SK-N-DZ (cell line): ENCODE measurements around the gene MALSU1.
"Not testable (repeated sequence)": the region's sequence is repeated elsewhere in the genome, so short reads cannot be mapped to it uniquely, and the experiment has no call there.

Experiments used
- DNase-seq: peaks from one replicate; pipeline ENCODE4 v3.0.0-alpha.2; 2015; ENCODE audit warnings: low spot score

Gene MALSU1

GRCh38 chr7:23285657-23286646 lies 13.2 kb upstream of the MALSU1 start:
- DNase-seq, result peak; percentile 18

- no peak for DNase-seq
Measured at GRCh38 chr7:23287612-23288011, 11.5 kb upstream of the MALSU1 start.

DNA sequence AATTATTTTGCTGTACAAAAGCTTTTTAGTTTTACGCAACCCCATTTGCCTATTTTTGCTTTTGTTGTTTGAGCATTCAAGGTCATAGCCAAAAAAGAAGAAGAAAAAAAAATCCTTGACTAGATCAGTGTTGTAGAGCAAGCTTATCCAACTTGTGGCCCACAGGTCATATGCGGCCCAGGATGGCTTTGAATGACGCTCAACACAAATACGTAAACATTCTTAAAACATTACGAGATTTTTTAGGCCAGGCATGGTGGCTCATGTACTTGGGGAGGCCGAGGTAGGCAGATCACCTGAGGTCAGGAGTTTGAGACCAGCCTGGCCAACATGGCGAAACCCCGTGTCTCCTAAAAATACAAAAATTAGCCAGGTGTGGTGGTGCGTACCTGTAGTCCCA lies 8.1 kb upstream of the MALSU1 start:
- no peak for DNase-seq

- no peak for DNase-seq
Measured at GRCh38 chr7:23291957-23292560, 7.1 kb upstream of the MALSU1 start.

- DNase-seq, result no peak
Measured at GRCh38 chr7:23292623-23293022, 6.5 kb upstream of the MALSU1 start.

DNA sequence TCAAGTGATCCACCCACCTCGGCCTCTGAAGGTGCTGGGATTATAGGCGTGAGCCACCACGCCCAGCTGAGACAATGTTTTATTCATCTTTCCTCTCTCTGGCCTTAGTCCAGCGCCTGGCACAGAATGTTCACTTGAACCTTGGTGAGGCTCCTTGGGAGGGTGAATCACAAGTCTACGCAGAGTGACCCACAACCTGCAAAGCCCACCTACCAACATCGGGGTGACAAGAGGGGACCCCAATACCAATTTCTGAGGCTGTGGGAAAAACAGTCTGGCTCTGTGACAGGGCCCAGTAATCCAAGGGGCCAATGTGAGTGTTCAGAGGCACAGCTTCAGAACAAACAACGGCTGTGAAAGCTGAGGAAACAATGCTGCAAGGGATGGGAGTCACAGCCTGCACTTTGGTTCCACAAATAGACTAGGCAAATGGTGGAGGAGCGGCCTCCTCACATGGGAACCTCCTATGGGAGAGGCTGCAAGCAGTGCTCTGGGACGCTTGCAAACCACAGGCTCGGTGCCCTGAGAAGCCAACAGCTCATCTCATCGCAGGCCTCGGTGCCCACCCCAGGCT lies 5.6 kb upstream of the MALSU1 start:
- DNase-seq, result no peak

DNA sequence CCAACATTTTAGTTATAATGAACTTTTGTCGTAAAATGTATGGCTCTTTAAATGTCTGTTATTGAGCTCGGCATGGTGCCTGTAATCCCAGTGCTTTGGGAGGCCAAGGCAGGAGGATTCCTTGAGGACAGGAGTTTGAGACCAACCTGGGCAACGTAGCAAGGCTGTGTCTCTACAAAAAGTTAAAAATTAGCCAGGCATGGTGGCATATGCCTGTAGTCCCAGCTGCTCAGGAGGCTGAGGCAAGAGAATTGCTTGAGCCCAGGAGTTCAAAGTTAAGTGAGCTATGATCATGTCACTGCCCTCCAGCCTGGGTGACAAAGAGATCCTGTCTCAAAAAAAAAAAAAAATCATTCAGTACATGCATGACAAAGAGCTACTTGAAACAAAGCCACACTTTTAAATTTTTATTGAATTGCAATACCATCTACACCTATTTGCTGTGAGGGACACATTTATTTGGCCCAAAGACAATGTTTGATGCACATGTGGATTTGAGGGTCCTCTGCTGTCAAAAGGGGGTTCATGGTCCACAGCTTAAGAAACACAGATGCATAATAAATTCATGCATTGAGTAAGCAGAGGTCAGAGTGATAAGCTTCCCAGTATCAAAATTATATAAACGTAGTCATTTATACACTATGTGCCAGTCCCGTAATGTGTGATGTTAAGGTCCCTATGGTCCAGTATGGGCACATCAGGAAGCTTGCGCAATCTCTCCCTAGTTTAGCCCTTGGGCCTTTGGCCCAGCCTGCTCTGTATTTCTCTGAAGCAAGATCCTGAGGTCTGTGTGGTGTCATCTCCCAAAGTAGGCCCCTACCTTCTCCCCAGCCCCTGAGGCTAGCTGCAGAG lies 4.4 kb upstream of the MALSU1 start:
- DNase-seq, result no peak

DNA sequence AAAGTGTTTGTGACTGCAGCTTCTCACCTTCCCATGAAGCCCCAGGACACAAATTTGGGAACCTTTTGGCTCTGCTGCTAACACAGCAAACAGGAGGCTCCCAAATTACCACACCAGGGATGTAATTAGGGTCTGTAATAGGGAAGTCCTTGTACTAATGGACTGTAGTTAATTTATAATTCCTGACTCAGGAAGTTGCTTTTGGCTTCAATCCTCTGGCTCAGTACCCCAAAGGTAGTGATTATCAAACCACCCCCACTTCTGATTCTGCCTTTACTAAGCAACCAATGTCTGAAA lies 3.8 kb upstream of the MALSU1 start:
- no peak for DNase-seq

DNA sequence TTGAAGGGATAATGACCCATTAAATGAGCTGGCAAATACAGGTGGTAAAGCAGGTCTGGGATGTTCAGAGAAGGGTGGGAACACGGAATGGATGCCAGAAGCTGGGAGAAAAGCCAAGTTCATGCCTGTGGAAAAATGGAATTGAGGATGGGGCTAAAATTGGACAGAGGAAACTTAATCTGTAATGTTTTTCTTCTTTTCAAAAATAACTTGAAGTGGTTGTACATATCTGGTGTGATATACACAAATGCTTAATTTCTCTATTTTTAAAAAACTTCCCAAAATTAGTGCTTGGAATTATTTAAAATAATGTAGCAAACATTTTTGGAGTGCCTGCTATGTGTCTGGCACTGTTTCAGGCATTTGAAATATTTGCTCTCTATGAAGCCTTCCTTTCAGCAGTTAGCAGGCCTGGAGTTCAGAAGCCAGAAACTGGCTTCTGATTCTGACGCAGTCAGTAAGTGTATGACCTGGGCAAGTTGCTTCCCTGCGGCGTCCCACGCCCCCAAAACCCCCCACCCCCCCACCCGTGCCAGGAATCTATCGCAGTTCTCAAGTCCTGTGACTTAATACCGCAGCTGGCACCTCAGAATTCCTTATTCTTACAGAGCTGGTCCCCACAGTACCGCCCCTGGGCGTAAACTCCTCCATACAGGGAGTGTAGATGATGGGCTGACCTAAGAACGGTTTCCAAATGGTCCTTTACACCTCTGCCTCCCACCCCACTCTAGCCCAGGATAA lies 828 bp upstream of the MALSU1 start:
- DNase-seq, result no peak

GRCh38 chr7:23299770-23300300 lies 696 bp downstream of the MALSU1 start:
- no peak for DNase-seq

DNA sequence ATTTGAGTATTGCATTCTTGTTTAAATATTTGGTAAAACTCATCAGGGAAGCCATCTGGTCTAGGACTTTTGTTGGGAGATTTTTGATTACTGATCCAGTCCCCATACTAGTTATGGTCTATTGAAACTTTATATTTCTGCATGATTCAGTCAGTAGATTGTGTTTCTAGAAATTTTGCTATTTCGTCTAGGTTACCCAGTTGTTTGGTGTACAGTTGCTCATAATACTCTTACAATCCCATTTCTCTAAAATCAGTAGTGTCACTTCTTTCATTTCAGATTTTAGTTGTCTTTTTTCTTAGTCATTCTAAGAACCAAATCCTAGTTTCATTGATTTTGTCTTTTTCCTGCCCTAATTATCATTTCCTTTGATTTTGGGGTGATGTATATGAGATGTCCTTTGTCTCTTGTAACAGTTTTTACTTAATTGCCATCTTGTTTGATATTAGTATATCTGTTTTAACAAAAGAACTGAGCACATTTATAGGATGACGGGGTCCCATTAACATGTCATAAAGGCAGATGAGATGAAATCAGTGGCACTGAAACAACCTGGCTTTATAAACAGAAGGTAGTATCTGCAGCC lies 7.9 kb downstream of the MALSU1 start:
- no peak for DNase-seq

DNA sequence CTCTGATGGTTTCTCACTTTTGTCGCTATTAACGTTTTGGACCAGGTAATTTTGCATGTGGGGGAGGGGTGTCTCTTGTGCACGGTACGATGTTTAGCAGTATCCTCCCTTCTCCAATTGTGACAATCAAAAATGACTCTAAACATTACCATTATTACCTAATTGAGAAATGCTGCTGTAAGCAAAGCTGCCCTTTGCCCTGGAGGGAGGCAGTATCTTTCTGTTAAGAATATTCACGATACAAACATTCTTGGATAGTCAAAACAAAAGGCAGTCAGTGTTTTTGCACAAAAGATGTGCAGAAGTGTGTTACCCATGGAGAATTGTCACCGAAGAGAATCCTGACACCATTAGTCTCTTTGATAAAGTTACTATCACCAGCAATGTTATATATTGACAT lies 9.6 kb downstream of the MALSU1 start:
- no peak for DNase-seq

DNA sequence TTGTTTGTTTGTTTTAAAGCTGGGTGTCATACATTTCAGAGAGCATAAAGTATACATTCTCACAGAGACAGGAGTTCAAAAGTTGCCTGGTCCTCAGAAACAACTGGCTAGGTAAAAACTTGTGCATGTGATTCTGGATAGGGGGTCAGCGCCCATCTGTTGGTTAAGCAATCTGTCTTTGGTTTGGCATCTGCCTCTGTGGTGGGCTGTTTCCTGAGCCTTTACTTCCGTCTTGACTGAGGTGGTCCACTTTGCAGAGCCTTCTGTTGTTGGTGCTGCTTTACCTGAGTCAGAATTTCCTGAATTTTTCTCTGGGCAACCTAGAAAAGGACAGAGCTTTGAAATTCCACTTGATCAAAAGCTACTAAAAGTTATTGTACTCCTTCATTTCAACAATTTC lies 13.0 kb downstream of the MALSU1 start:
- DNase-seq, result not testable (repeated sequence)

GRCh38 chr7:23315366-23315765 lies 16.2 kb downstream of the MALSU1 start:
- no peak for DNase-seq

DNA sequence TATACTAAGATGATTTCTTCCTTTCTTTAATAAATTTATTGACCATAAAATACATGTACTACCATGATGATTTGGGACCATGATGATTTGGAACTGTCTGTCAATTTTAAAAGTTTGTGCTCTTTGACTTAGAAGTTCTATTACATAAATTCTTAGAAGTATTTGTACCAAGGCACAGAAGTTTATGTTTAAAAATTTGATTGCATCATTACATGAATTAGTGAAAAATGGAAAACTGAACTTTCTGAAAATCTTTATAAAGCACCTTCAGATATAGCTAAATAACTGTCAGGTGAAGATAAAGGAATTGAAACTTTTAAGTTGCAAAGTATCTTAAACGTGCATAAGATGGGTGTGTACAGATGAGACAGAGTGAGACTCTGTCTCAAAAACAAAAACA lies 32.0 kb downstream of the MALSU1 start:
- no peak for DNase-seq

DNA sequence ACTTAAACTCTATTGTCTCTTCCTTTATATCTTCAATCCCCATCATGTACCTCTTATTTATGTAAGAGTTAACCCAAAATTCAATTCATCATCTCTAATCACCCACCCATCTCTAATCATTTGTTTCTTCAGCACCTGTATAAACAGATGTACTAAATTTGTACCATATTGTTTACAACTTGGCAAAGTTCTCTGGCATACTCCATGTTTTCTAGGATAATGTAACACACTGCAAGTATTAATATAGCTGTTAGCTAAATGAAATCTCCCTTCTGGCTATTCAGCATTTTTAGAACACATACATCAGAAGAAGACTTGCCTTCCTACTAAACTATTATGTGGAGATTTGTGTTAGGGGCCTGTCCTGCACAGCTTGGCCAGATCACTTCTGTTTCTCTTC lies 33.1 kb downstream of the MALSU1 start:
- no peak for DNase-seq

GRCh38 chr7:23332910-23333612 lies 33.9 kb downstream of the MALSU1 start:
- no peak for DNase-seq

DNA sequence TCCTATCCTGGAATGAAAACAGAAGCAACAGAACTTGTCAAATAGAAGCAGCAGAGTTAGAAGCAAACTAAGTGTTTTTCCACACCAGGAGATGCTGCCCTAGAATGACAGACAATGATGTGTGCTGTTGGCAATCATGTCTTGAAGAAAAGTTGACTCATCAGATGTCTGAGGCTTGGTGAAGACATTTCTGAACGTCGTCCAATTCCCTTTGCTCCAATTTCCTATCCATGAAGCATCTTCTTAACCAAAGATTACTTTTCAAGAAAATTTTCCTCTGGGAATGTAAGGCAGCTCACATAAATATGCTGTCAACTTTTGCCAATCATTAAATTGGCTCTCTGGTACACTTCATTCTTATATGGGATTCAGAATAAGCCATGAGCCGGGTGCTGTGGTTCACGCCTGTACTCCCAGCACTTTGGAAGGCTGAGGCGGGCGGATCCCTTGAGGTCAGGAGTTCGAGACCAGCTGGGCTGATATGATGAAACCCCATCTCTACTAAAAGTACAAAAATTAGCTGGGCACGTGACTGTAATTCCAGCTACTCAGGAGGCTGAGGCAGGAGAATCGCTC lies 34.6 kb downstream of the MALSU1 start:
- DNase-seq, result no peak

DNA sequence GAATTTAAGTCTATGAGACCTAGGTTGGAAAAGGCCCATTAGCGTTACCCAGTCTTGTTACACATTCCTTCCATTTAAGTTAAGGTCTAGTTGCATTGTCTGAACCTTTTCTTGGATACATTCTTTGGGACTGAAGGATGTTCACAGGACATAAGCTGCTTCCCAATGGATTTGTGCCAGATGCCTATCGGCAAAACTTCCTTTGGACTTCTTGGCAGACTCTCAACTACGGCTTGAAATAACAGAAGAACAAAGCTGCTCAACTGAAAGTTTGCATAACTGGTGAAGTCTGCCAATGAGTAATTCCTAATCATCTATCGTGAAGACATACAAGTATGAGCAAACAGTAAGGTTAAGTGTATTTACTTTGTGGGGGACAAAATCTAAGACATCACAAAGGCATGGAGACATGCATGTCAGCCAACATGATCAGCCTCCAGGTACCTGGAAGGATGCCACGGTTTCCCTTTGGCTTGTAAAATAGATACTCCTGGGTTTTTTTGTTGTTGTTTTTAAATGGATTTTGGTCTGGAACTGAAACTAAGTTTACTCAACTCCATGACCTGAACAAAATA lies 35.4 kb downstream of the MALSU1 start:
- DNase-seq, result no peak
